MM.1S (cell line): ENCODE data around the gene TBX4.

ENCODE experiments used
- EZH2 ChIP-seq: fragments of 300-600 bp; sonication (generic); optimal IDR thresholded peaks from 2 replicates; pipeline ENCODE3; 2017; ENCODE audit warnings: low read depth, mild to moderate bottlenecking, antibody characterized with exemption, low read length, mixed read lengths
- EZH2phosphoT487 ChIP-seq: fragments of 300-600 bp; sonication (generic); IDR thresholded peaks from 2 replicates; pipeline ENCODE4 v1.6.1; 2018; ENCODE audit warnings: antibody characterized with exemption, low read length
- TF ChIP-seq, protein P1 (sequence below): fragments of 300-600 bp; sonication (generic); IDR thresholded peaks from 2 replicates; pipeline ENCODE4 v1.5.1; 2016; ENCODE audit warnings: antibody characterized with exemption, low read length, mixed read lengths

DNA sequence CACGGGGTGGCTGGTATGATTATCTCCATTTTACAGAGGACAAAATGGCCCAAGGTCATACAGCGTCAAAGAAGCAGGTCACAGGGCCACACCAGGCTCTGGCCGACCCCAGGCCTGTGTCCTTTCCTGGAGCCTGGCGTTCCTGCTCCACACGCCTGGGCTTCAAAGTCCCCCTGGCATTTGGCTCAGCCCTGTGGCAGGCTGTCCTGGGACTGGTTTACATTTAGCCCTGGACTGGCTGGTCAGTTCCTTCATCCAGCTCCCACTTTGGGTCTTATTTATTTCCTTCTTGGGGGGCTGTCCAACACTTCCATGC lies 37.3 kb upstream of the TBX4 start:
- TF ChIP-seq EZH2 (no peak), EZH2phosphoT487 (no peak)
- TF ChIP-seq, protein P1, sequence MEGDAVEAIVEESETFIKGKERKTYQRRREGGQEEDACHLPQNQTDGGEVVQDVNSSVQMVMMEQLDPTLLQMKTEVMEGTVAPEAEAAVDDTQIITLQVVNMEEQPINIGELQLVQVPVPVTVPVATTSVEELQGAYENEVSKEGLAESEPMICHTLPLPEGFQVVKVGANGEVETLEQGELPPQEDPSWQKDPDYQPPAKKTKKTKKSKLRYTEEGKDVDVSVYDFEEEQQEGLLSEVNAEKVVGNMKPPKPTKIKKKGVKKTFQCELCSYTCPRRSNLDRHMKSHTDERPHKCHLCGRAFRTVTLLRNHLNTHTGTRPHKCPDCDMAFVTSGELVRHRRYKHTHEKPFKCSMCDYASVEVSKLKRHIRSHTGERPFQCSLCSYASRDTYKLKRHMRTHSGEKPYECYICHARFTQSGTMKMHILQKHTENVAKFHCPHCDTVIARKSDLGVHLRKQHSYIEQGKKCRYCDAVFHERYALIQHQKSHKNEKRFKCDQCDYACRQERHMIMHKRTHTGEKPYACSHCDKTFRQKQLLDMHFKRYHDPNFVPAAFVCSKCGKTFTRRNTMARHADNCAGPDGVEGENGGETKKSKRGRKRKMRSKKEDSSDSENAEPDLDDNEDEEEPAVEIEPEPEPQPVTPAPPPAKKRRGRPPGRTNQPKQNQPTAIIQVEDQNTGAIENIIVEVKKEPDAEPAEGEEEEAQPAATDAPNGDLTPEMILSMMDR = no peak
